HepG2 (cell line): ENCODE results near the gene KLHL21. TPM values are rescaled to one million over a fixed set of nuclear protein-coding genes. Genes with fewer than 3 reads are reported as not detected.
A peak's percentile ranks its signal among the peaks of the same experiment; 100 is the strongest.

Source experiments
- ELF4 ChIP-seq: sonication (generic); formaldehyde crosslinking; IDR thresholded peaks from 2 replicates; pipeline ENCODE4 v1.5.0; 2020; ENCODE audit warnings: missing genetic modification reagents, mild to moderate bottlenecking, moderate library complexity, borderline replicate concordance
- GATA4 ChIP-seq: sonication (generic); IDR thresholded peaks from 2 replicates; pipeline ENCODE4 v1.6.1; 2016; ENCODE audit warnings: antibody characterized with exemption, low read depth, borderline replicate concordance
- GLI4 ChIP-seq: sonication (generic); formaldehyde crosslinking; IDR thresholded peaks from 2 replicates; pipeline ENCODE4 v1.5.1; 2020; ENCODE audit warnings: missing genetic modification reagents, mild to moderate bottlenecking, moderate library complexity, borderline replicate concordance
- KDM1A ChIP-seq: IDR thresholded peaks from 2 replicates; pipeline ENCODE4 v1.6.1; 2016; ENCODE audit warnings: missing compliant biosample characterization
- NFE2L1 ChIP-seq: sonication (generic); formaldehyde crosslinking; IDR thresholded peaks from 2 replicates; pipeline ENCODE4 v1.4.0; 2020; ENCODE audit warnings: missing genetic modification reagents, mild to moderate bottlenecking, borderline replicate concordance
- SP5 ChIP-seq: IDR thresholded peaks from 2 replicates; pipeline ENCODE4 v1.6.1; 2016; ENCODE audit warnings: low read depth, borderline replicate concordance
- TBP ChIP-seq: sonication (generic); formaldehyde crosslinking; IDR thresholded peaks from 2 replicates; pipeline ENCODE4 v1.5.0; 2020; ENCODE audit warnings: missing genetic modification reagents
- TCF7L2 ChIP-seq: IDR thresholded peaks from 2 replicates; pipeline ENCODE4 v1.6.1; 2011; ENCODE audit warnings: mild to moderate bottlenecking, low read depth, low read length, moderate library complexity
- ZFP82 ChIP-seq: sonication (generic); formaldehyde crosslinking; IDR thresholded peaks from 2 replicates; pipeline ENCODE4 v1.5.1; 2020; ENCODE audit warnings: mild to moderate bottlenecking, missing genetic modification reagents, borderline replicate concordance
- ZNF354B ChIP-seq: sonication (generic); formaldehyde crosslinking; IDR thresholded peaks from 2 replicates; pipeline ENCODE4 v1.8.0; 2022; ENCODE audit warnings: mild to moderate bottlenecking, missing genetic modification reagents
- ZNF761 ChIP-seq: sonication (generic); formaldehyde crosslinking; conservative IDR thresholded peaks from 2 replicates; pipeline ENCODE4 v1.4.0; 2020; ENCODE audit warnings: mild to moderate bottlenecking, missing genetic modification reagents
- ZNF777 ChIP-seq: sonication (generic); formaldehyde crosslinking; IDR thresholded peaks from 2 replicates; pipeline ENCODE4 v1.4.0; 2020; ENCODE audit warnings: missing genetic modification reagents
- ZSCAN21 ChIP-seq: sonication (generic); formaldehyde crosslinking; IDR thresholded peaks from 2 replicates; pipeline ENCODE4 v1.8.0; 2022; ENCODE audit warnings: mild to moderate bottlenecking, missing genetic modification reagents, moderate library complexity, borderline replicate concordance
- polyA plus RNA-seq, 8 experiments: library from polyadenylated mRNA; depleted of rRNA in 3 of 8; stranded (reverse) in 7 of 8; unstranded in 1 of 8; fragments of >200 nt; fragmentation: Illumina TruSeq in 4 of 8; extraction: Trizol in 4 of 8; gene quantifications; 2 replicates each; pipeline versions ENCODE4 v1.2.1 to v1.2.3, GENCODE V29; 2011 to 2016; ENCODE audit warnings: low read depth in 4 of 8, missing spikeins in 1 of 8, mixed read lengths in 1 of 8; ENCODE audit not compliant: insufficient read depth in 1 of 8
- total RNA-seq, 5 experiments: library from RNA; depleted of rRNA; stranded (reverse); fragments of >200 nt; fragmentation: Illumina TruSeq; extraction: Trizol; gene quantifications; 2 replicates each; pipeline ENCODE4 v1.2.3, GENCODE V29; 2016; ENCODE audit warnings: low read depth in 1 of 5
- TF ChIP-seq, protein P1 (sequence below): sonication (generic); formaldehyde crosslinking; IDR thresholded peaks from 2 replicates; pipeline ENCODE4 v1.5.1; 2020; ENCODE audit warnings: missing genetic modification reagents, mild to moderate bottlenecking, borderline replicate concordance
- TF ChIP-seq, protein P2 (sequence below): sonication (generic); formaldehyde crosslinking; IDR thresholded peaks from 2 replicates; pipeline ENCODE4 v1.5.0; 2020; ENCODE audit warnings: mild to moderate bottlenecking, missing genetic modification reagents
- TF ChIP-seq, protein P3 (sequence below): IDR thresholded peaks from 2 replicates; pipeline ENCODE4 v1.6.1; 2016; ENCODE audit warnings: low read depth, control low read depth
- TF ChIP-seq, protein P4 (sequence below): IDR thresholded peaks from 2 replicates; pipeline ENCODE4 v1.6.1; 2016; ENCODE audit warnings: control low read depth
- TF ChIP-seq, protein P5 (sequence below): sonication (generic); formaldehyde crosslinking; IDR thresholded peaks from 2 replicates; pipeline ENCODE4 v1.5.0; 2020; ENCODE audit warnings: missing genetic modification reagents, mild to moderate bottlenecking, borderline replicate concordance
- TF ChIP-seq, protein P6 (sequence below): sonication (generic); formaldehyde crosslinking; IDR thresholded peaks from 2 replicates; pipeline ENCODE4 v1.4.0; 2020; ENCODE audit warnings: mild to moderate bottlenecking, low read depth, missing genetic modification reagents

Gene KLHL21
- total and polyA plus RNA-seq, 2 of the 13 experiments (the other 11 are each of a cell fraction or from before 2014, with no cell fraction given): 14.8 to 25.0 TPM

DNA sequence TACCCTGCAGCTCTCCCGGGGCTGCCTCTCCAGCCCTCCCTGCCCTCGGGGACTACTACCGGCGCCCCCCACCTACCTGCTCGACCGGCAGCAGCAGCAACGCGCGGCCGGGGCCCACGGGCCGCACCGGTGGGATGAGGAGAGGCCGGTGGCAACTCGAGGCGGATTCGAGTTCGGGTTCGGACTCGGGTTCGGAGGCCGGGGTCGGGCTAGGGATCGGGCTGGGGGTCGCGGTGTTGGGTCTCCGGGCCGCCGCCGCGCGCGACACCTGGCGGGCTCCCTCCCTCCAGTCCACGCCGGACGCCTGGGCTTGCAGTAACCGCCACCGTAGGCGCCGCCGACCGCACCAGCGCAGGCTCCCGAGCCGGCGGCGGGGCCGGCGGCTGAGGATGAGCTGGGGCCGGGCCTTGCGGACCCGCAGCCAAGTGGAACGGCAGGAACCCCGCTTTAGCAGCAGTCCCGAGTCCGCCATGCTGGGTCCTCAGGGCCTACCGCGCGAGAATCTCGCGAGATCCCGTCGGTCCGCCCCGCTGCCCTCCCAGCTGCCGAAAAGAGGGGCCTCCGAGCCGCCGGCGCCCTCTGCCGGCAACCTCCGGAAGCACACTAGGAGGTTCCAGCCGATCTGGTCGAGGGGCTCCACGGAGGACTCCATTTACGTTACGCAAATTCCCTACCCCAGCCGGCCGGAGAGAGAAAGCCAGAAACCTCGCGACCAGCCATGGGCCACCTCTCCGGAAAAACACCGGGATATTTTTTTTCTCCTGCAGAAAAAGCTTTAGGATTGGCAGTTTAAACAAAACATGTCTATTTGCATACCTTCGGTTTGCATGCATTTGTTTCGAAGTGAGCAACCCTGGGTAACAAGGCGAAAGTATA, 48.4 kb downstream of the KLHL21 start, which contains the start of gene NOL9 (continued):
- TF ChIP-seq, protein P1, sequence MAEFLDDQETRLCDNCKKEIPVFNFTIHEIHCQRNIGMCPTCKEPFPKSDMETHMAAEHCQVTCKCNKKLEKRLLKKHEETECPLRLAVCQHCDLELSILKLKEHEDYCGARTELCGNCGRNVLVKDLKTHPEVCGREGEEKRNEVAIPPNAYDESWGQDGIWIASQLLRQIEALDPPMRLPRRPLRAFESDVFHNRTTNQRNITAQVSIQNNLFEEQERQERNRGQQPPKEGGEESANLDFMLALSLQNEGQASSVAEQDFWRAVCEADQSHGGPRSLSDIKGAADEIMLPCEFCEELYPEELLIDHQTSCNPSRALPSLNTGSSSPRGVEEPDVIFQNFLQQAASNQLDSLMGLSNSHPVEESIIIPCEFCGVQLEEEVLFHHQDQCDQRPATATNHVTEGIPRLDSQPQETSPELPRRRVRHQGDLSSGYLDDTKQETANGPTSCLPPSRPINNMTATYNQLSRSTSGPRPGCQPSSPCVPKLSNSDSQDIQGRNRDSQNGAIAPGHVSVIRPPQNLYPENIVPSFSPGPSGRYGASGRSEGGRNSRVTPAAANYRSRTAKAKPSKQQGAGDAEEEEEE (CRISPR knock-in tag): no peak
- TF ChIP-seq ZNF354B (CRISPR knock-in tag) (no peak), SP5 (CRISPR knock-in tag) (0 out of 2 replicates have a peak, but pooled peaks have one; percentile 29), GLI4 (CRISPR knock-in tag) (peak; percentile 79), ELF4 (CRISPR knock-in tag) (no peak), ZSCAN21 (CRISPR knock-in tag) (no peak), ZNF777 (CRISPR knock-in tag) (peak; percentile 77), ZFP82 (no peak), KDM1A (CRISPR knock-in tag) (no peak), GATA4 (no peak), ZNF761 (no peak; the same call in 1 of the 2 replicates), TCF7L2 (no peak), NFE2L1 (CRISPR knock-in tag) (no peak), TBP (CRISPR knock-in tag) (no peak)
- TF ChIP-seq, protein P2, sequence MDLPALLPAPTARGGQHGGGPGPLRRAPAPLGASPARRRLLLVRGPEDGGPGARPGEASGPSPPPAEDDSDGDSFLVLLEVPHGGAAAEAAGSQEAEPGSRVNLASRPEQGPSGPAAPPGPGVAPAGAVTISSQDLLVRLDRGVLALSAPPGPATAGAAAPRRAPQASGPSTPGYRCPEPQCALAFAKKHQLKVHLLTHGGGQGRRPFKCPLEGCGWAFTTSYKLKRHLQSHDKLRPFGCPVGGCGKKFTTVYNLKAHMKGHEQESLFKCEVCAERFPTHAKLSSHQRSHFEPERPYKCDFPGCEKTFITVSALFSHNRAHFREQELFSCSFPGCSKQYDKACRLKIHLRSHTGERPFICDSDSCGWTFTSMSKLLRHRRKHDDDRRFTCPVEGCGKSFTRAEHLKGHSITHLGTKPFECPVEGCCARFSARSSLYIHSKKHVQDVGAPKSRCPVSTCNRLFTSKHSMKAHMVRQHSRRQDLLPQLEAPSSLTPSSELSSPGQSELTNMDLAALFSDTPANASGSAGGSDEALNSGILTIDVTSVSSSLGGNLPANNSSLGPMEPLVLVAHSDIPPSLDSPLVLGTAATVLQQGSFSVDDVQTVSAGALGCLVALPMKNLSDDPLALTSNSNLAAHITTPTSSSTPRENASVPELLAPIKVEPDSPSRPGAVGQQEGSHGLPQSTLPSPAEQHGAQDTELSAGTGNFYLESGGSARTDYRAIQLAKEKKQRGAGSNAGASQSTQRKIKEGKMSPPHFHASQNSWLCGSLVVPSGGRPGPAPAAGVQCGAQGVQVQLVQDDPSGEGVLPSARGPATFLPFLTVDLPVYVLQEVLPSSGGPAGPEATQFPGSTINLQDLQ (CRISPR knock-in tag): peak; percentile 53; the same call in 1 of the 2 replicates
- TF ChIP-seq, protein P3, sequence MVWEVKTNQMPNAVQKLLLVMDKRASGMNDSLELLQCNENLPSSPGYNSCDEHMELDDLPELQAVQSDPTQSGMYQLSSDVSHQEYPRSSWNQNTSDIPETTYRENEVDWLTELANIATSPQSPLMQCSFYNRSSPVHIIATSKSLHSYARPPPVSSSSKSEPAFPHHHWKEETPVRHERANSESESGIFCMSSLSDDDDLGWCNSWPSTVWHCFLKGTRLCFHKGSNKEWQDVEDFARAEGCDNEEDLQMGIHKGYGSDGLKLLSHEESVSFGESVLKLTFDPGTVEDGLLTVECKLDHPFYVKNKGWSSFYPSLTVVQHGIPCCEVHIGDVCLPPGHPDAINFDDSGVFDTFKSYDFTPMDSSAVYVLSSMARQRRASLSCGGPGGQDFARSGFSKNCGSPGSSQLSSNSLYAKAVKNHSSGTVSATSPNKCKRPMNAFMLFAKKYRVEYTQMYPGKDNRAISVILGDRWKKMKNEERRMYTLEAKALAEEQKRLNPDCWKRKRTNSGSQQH (CRISPR knock-in tag): peak; percentile 54
- TF ChIP-seq, protein P4, sequence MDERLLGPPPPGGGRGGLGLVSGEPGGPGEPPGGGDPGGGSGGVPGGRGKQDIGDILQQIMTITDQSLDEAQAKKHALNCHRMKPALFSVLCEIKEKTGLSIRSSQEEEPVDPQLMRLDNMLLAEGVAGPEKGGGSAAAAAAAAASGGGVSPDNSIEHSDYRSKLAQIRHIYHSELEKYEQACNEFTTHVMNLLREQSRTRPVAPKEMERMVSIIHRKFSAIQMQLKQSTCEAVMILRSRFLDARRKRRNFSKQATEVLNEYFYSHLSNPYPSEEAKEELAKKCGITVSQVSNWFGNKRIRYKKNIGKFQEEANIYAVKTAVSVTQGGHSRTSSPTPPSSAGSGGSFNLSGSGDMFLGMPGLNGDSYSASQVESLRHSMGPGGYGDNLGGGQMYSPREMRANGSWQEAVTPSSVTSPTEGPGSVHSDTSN (CRISPR knock-in tag): no peak
- TF ChIP-seq, protein P5, sequence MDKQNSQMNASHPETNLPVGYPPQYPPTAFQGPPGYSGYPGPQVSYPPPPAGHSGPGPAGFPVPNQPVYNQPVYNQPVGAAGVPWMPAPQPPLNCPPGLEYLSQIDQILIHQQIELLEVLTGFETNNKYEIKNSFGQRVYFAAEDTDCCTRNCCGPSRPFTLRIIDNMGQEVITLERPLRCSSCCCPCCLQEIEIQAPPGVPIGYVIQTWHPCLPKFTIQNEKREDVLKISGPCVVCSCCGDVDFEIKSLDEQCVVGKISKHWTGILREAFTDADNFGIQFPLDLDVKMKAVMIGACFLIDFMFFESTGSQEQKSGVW: no peak
- TF ChIP-seq, protein P6, sequence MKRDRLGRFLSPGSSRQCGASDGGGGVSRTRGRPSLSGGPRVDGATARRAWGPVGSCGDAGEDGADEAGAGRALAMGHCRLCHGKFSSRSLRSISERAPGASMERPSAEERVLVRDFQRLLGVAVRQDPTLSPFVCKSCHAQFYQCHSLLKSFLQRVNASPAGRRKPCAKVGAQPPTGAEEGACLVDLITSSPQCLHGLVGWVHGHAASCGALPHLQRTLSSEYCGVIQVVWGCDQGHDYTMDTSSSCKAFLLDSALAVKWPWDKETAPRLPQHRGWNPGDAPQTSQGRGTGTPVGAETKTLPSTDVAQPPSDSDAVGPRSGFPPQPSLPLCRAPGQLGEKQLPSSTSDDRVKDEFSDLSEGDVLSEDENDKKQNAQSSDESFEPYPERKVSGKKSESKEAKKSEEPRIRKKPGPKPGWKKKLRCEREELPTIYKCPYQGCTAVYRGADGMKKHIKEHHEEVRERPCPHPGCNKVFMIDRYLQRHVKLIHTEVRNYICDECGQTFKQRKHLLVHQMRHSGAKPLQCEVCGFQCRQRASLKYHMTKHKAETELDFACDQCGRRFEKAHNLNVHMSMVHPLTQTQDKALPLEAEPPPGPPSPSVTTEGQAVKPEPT (CRISPR knock-in tag): no peak
